Testis (tissue), 3 donors: ENCODE data around the gene GALC. TPM values are rescaled to one million over a fixed set of nuclear protein-coding genes. Genes with fewer than 3 reads are reported as not detected.

Experiments
- DNase-seq: peaks from one replicate; pipeline ENCODE4 v3.0.0-alpha.2; 2019
- H3K27ac ChIP-seq, 2 donors: fragments of 200-600 bp; sonication (generic); one replicate each; pipeline ENCODE4 v1.5.1; 2019
- H3K27me3 ChIP-seq: fragments of 200-600 bp; sonication (generic); one replicate; pipeline ENCODE4 v1.5.1; 2019
- H3K36me3 ChIP-seq: fragments of 200-600 bp; sonication (generic); one replicate; pipeline ENCODE4 v1.5.1; 2017; ENCODE audit warnings: low read depth; ENCODE audit errors: missing control alignments
- H3K4me1 ChIP-seq: fragments of 200-600 bp; sonication (generic); one replicate; pipeline ENCODE4 v1.5.1; 2019
- H3K4me3 ChIP-seq, 2 donors: fragments of 200-600 bp; sonication (generic); one replicate each; pipeline ENCODE4 v1.5.1; 2017 to 2019
- H3K9me3 ChIP-seq: fragments of 200-600 bp; sonication (generic); one replicate; pipeline ENCODE4 v1.5.1; 2017
- POLR2A ChIP-seq: fragments of 450-650 bp; IDR thresholded peaks from one replicate; pipeline ENCODE4 v1.6.1; 2017; ENCODE audit warnings: antibody characterized with exemption, mild to moderate bottlenecking, moderate library complexity
- WGBS, 2 donors: methylation state at CpG; one replicate each; pipeline ENCODE4 v1.1.5; 2018; 5-methylcytosine and 5-hydroxymethylcytosine counted together
- intact Hi-C: fragments of 100-400 bp; cut with DNase I; formaldehyde crosslinking; loops from one replicate; pipeline ENCODE4 v1.15.1; 2023; ENCODE audit warnings: low total_unique reads
- polyA plus RNA-seq: library from polyadenylated mRNA; stranded (reverse); fragments of 350-450 nt; fragmentation: Illumina TruSeq; extraction: RNeasy Lipid Tissue Mini Kit (QIAGEN cat#74804); gene quantifications from one replicate; pipeline ENCODE4 v1.2.3, GENCODE V29; 2014; ENCODE audit warnings: low read depth, low replicate concordance; ENCODE audit not compliant: insufficient read depth
- total RNA-seq, 2 donors: library from RNA; depleted of rRNA; stranded (reverse); fragments of >200 nt; gene quantifications; one replicate each; pipeline ENCODE4 v1.2.3, GENCODE V29; 2016
- TF ChIP-seq, protein P1 (sequence below), 3 experiments: fragments of 450-650 bp in 2 of 3; fragments of 200-600 bp in 1 of 3; sonication (generic) in 1 of 3; IDR thresholded peaks; one replicate each; pipeline ENCODE4 v1.5.1; 2016 to 2019; ENCODE audit warnings: antibody characterized with exemption in 3 of 3, mild to moderate bottlenecking in 2 of 3, moderate library complexity in 1 of 3

GALC gene
- total and polyA plus RNA-seq, 3 donors from 2014 or later, result 50.7 to 100 (median 79.6) TPM

- Histone ChIP-seq H3K9me3 (no peaks in the 10 kb centered on the region), H3K36me3 (no peaks in the 10 kb centered on the region), H3K27ac (no peak overlapping the region), H3K4me3 (no peak overlapping the region), H3K4me1 (no peaks in the 10 kb centered on the region), H3K27me3 (no peaks in the 10 kb centered on the region)
- no peak for DNase-seq
- no peak for TF ChIP-seq POLR2A
- TF ChIP-seq, protein P1, sequence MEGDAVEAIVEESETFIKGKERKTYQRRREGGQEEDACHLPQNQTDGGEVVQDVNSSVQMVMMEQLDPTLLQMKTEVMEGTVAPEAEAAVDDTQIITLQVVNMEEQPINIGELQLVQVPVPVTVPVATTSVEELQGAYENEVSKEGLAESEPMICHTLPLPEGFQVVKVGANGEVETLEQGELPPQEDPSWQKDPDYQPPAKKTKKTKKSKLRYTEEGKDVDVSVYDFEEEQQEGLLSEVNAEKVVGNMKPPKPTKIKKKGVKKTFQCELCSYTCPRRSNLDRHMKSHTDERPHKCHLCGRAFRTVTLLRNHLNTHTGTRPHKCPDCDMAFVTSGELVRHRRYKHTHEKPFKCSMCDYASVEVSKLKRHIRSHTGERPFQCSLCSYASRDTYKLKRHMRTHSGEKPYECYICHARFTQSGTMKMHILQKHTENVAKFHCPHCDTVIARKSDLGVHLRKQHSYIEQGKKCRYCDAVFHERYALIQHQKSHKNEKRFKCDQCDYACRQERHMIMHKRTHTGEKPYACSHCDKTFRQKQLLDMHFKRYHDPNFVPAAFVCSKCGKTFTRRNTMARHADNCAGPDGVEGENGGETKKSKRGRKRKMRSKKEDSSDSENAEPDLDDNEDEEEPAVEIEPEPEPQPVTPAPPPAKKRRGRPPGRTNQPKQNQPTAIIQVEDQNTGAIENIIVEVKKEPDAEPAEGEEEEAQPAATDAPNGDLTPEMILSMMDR (IDR thresholded peaks at IDR 0.05), result no peak
- intact Hi-C loops, result no loop called here
- WGBS, 2 donors, result 71 to 91% methylated on average over 1 of the region's 1 CpG
These were observed 16.5 kb upstream of the GALC start for GRCh38 chr14:88009486-88009885.

GRCh38 chr14:88008039-88008742 lies 15.2 kb upstream of the GALC start:
- TF ChIP-seq POLR2A, result no peak
- TF ChIP-seq, protein P1 (IDR thresholded peaks at IDR 0.05), result no peak
- Histone ChIP-seq H3K4me3 (no peak overlapping the region), H3K36me3 (no peaks in the 10 kb centered on the region), H3K27me3 (no peaks in the 10 kb centered on the region), H3K27ac (no peak overlapping the region), H3K9me3 (no peaks in the 10 kb centered on the region), H3K4me1 (no peaks in the 10 kb centered on the region)
- intact Hi-C loops, result no loop called here
- DNase-seq, result no peak
- 86 to 95% methylated on average over 2 of the region's 2 CpGs for WGBS, 2 donors

DNA sequence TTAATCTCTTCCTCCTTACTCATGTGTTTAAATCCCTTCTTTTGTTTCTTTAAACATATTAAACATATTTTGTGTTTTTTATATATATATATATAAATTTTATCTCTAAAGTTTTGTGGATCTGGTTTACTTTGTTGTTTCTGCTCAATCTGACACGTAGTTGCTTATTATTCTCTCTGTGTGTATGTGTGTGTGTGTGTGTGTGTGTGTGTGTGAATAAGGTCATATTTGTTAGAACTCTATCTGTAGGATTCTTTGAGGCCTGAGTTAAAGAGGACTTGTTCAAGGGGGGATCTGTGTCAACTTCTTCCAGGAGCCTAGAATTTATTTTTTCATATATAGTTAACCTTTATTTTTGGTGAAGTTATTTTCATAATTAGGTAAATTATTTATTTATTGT lies 14.6 kb upstream of the GALC start:
- TF ChIP-seq, protein P1 (IDR thresholded peaks at IDR 0.05), result no peak
- no peak for TF ChIP-seq POLR2A

DNA sequence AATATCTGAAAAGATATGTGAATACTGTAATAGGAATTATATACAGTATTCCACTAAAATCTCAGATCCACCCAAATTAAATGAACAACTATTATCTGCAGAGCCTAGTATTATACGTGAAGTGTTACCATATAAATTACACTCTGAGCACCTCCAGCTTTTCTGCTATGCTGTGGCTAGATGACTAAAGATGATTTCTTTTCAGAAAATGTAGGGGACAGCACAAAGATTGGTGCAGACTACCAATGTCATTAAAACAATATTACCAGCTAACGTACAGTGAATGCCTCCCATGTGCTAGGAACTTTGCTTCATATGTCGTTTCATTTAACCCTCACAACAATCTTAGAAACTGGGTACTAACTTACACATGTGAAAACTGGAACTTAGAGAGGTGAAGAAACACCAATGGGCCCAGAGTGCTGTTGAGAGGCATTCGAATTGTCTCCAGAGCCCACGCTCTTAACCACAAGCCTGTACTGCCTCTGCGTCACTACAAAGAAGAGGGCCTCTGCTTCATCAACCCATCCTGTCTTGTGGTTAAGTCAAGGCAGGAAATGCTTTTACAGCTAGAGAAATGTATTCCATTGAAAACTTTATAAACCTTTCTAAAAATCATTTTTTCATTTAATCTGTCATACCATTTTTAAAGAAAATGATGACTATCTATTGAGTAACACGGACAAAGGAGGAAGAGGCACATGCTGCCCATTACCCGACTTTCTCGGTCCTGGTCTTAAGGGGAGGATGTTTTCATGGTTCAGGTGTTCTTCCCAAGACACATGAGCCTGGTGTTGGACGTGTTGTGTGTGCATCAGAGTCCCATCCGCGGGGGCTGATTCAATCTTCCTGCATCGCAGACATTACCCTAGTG lies 13.2 kb upstream of the GALC start:
- intact Hi-C loops, result no loop called here
- TF ChIP-seq, protein P1 (IDR thresholded peaks at IDR 0.05), result no peak
- TF ChIP-seq POLR2A, result no peak
- peak; percentile 24 for DNase-seq
- 86 to 89% methylated on average over 13 of the region's 13 CpGs for WGBS, 2 donors
- Histone ChIP-seq H3K4me1 (no peaks in the 10 kb centered on the region), H3K9me3 (no peaks in the 10 kb centered on the region), H3K27ac (no peak overlapping the region), H3K36me3 (no peaks in the 10 kb centered on the region), H3K4me3 (no peak overlapping the region), H3K27me3 (no peaks in the 10 kb centered on the region)

More for the DNA sequence above, 14.6 kb upstream of the GALC start:
- no peak for DNase-seq
- Histone ChIP-seq H3K27ac (no peak overlapping the region), H3K36me3 (no peaks in the 10 kb centered on the region), H3K4me1 (no peaks in the 10 kb centered on the region), H3K4me3 (no peak overlapping the region), H3K27me3 (no peaks in the 10 kb centered on the region), H3K9me3 (no peaks in the 10 kb centered on the region)
- WGBS, 2 donors, result 64 to 71% methylated on average over 1 of the region's 1 CpG
- intact Hi-C loops, result no loop called here
